Testis (tissue), 3 donors: ENCODE results near the gene FEV. TPM values are rescaled to one million over a fixed set of nuclear protein-coding genes. Genes with fewer than 3 reads are reported as not detected.
A peak's percentile ranks its signal among the peaks of the same experiment; 100 is the strongest.

Experiments
- DNase-seq: peaks from one replicate; pipeline ENCODE4 v3.0.0-alpha.2; 2019
- H3K27ac ChIP-seq, 2 donors: fragments of 200-600 bp; sonication (generic); one replicate each; pipeline ENCODE4 v1.5.1; 2019
- H3K27me3 ChIP-seq: fragments of 200-600 bp; sonication (generic); one replicate; pipeline ENCODE4 v1.5.1; 2019
- H3K36me3 ChIP-seq: fragments of 200-600 bp; sonication (generic); one replicate; pipeline ENCODE4 v1.5.1; 2017; ENCODE audit warnings: low read depth; ENCODE audit errors: missing control alignments
- H3K4me1 ChIP-seq: fragments of 200-600 bp; sonication (generic); one replicate; pipeline ENCODE4 v1.5.1; 2019
- H3K4me3 ChIP-seq, 2 donors: fragments of 200-600 bp; sonication (generic); one replicate each; pipeline ENCODE4 v1.5.1; 2017 to 2019
- H3K9me3 ChIP-seq: fragments of 200-600 bp; sonication (generic); one replicate; pipeline ENCODE4 v1.5.1; 2017
- CTCF ChIP-seq, 3 experiments: fragments of 450-650 bp in 2 of 3; fragments of 200-600 bp in 1 of 3; sonication (generic) in 1 of 3; IDR thresholded peaks; one replicate each; pipeline ENCODE4 v1.5.1; 2016 to 2019; ENCODE audit warnings: antibody characterized with exemption in 3 of 3, mild to moderate bottlenecking in 2 of 3, moderate library complexity in 1 of 3
- POLR2A ChIP-seq: fragments of 450-650 bp; IDR thresholded peaks from one replicate; pipeline ENCODE4 v1.6.1; 2017; ENCODE audit warnings: antibody characterized with exemption, mild to moderate bottlenecking, moderate library complexity
- WGBS, 2 donors: methylation state at CpG; one replicate each; pipeline ENCODE4 v1.1.5; 2018; 5-methylcytosine and 5-hydroxymethylcytosine counted together
- intact Hi-C: fragments of 100-400 bp; cut with DNase I; formaldehyde crosslinking; loops from one replicate; pipeline ENCODE4 v1.15.1; 2023; ENCODE audit warnings: low total_unique reads
- polyA plus RNA-seq: library from polyadenylated mRNA; stranded (reverse); fragments of 350-450 nt; fragmentation: Illumina TruSeq; extraction: RNeasy Lipid Tissue Mini Kit (QIAGEN cat#74804); gene quantifications from one replicate; pipeline ENCODE4 v1.2.3, GENCODE V29; 2014; ENCODE audit warnings: low read depth, low replicate concordance; ENCODE audit not compliant: insufficient read depth
- total RNA-seq, 2 donors: library from RNA; depleted of rRNA; stranded (reverse); fragments of >200 nt; gene quantifications; one replicate each; pipeline ENCODE4 v1.2.3, GENCODE V29; 2016

The FEV gene
- total and polyA plus RNA-seq, 3 donors from 2014 or later: not detected

- DNase-seq: no peak
- H3K27me3 ChIP-seq: no peaks in the 10 kb centered on the region
- H3K27ac ChIP-seq: no peak overlapping the region
- no peaks in the 10 kb centered on the region for H3K36me3 ChIP-seq
- peaks cover 17% of the 10 kb centered on the region for H3K4me1 ChIP-seq
- WGBS, 2 donors: 0 to 2% methylated on average over 26 to 59 of the region's 70 CpGs
- H3K4me3 ChIP-seq: peak overlapping the region in 1 of 2 donors; percentile 21
- TF ChIP-seq CTCF (IDR thresholded peaks at IDR 0.05) (no peak), POLR2A (no peak)
- H3K9me3 ChIP-seq: no peaks in the 10 kb centered on the region
- intact Hi-C loops: no loop called here
These were observed 16.8 kb upstream of the FEV start for GRCh38 chr2:219001577-219002394.

GRCh38 chr2:219001100-219001576 lies 16.2 kb upstream of the FEV start:
- Histone ChIP-seq H3K4me1 (peaks cover 17% of the 10 kb centered on the region), H3K9me3 (no peaks in the 10 kb centered on the region), H3K36me3 (no peaks in the 10 kb centered on the region), H3K27ac (no peak overlapping the region), H3K4me3 (no peak overlapping the region), H3K27me3 (no peaks in the 10 kb centered on the region)
- no peak for DNase-seq
- WGBS, 2 donors: 16 to 18% methylated on average over 6 to 24 of the region's 26 CpGs
- intact Hi-C loops: no loop called here
- no peak for TF ChIP-seq CTCF (IDR thresholded peaks at IDR 0.05)
- TF ChIP-seq POLR2A: no peak

GRCh38 chr2:219000569-219000960 lies 15.6 kb upstream of the FEV start:
- no peak overlapping the region for H3K27ac ChIP-seq
- TF ChIP-seq POLR2A: no peak
- no peak for TF ChIP-seq CTCF (IDR thresholded peaks at IDR 0.05)
- intact Hi-C loops: no loop called here
- no peaks in the 10 kb centered on the region for H3K27me3 ChIP-seq
- 44 to 60% methylated on average over 1 to 8 of the region's 8 CpGs for WGBS, 2 donors
- peaks cover 17% of the 10 kb centered on the region for H3K4me1 ChIP-seq
- H3K36me3 ChIP-seq: no peaks in the 10 kb centered on the region
- no peaks in the 10 kb centered on the region for H3K9me3 ChIP-seq
- DNase-seq: no peak
- H3K4me3 ChIP-seq: no peak overlapping the region

GRCh38 chr2:218999881-219000568 lies 15.0 kb upstream of the FEV start:
- intact Hi-C loops: no loop called here
- Histone ChIP-seq H3K27ac (no peak overlapping the region), H3K4me1 (peaks cover 17% of the 10 kb centered on the region), H3K4me3 (no peak overlapping the region), H3K36me3 (no peaks in the 10 kb centered on the region), H3K9me3 (no peaks in the 10 kb centered on the region), H3K27me3 (no peaks in the 10 kb centered on the region)
- WGBS, 2 donors: 28 to 38% methylated on average over 8 to 9 of the region's 9 CpGs
- no peak for DNase-seq
- TF ChIP-seq CTCF (IDR thresholded peaks at IDR 0.05) (no peak), POLR2A (no peak)
